ENCODE measurements around the gene UROS.

DNA sequence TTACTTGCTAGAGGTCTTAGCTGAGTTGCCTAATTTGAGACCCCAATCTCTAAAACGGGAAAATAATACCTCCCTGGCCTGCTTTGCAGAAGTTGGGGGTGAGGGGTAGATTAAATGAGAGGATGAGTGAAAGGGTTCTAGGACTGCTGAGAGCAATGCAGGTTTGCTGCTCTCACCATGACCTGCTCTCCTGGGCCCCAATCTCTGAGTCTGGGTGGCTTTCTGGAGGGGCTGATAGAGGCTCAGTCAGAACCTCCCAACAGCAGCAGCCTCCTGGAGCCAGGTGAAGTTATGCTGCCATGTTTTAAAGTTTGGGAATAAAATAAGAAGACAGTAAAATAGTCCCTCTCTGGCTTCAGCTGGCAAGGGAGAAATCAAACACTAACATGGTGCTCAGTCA lies 7.3 kb downstream of the UROS start:
- TF ChIP-seq, protein P1, sequence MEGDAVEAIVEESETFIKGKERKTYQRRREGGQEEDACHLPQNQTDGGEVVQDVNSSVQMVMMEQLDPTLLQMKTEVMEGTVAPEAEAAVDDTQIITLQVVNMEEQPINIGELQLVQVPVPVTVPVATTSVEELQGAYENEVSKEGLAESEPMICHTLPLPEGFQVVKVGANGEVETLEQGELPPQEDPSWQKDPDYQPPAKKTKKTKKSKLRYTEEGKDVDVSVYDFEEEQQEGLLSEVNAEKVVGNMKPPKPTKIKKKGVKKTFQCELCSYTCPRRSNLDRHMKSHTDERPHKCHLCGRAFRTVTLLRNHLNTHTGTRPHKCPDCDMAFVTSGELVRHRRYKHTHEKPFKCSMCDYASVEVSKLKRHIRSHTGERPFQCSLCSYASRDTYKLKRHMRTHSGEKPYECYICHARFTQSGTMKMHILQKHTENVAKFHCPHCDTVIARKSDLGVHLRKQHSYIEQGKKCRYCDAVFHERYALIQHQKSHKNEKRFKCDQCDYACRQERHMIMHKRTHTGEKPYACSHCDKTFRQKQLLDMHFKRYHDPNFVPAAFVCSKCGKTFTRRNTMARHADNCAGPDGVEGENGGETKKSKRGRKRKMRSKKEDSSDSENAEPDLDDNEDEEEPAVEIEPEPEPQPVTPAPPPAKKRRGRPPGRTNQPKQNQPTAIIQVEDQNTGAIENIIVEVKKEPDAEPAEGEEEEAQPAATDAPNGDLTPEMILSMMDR (IDR thresholded peaks at IDR 0.05; ENCODE audit: low read depth, low read length, poor library complexity, severe bottlenecking) = no peak
- no peak for TF ChIP-seq EZH2phosphoT487 (IDR thresholded peaks at IDR 0.05; ENCODE audit: borderline replicate concordance, low read length)
